ENCODE results near the gene C3orf33. TPM values are rescaled to one million over a fixed set of nuclear protein-coding genes. Genes with fewer than 3 reads are reported as not detected.
A peak's percentile ranks its signal among the peaks of the same experiment; 100 is the strongest.

The C3orf33 gene
- total RNA-seq, 1 donor from 2014 or later, result 6.0 TPM

DNA sequence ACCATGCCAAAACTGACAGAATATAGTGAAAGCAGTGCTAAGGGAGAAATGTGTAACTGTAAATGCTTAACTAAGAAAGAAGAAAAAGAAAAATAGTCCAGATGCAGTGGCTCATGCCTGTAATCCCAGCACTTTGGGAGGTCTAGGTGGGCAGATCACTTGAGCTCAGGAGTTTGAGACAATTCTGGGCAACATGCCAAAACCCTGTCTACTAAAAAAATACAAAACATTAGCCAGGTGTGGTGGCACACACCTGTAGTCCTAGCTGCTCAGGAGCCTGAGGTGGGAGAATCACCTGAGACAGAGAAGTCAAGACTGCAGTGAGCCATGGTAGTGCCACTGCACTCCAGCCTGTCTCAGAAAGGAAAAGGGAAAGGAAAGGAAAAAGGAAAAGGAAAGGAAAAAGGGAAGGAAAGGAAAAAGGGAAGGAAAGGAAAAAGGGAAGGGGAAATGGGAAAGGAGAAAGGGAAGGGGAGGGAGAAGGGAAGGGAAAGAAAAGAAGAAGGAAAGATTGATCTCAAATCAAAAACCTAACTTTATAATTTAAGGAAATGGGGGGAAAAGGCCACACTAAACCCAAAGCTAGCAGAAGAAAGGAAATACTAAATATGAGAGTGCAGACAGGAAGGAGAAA, 20.3 kb downstream of the C3orf33 start:
- DNase-seq (ENCODE audit: low read depth), result no peak

GRCh38 chr3:155782390-155782953, 23.6 kb downstream of the C3orf33 start:
- DNase-seq (ENCODE audit: low read depth), result no peak

- no peak for DNase-seq (ENCODE audit: low read depth)
Measured at GRCh38 chr3:155780291-155780690, 25.8 kb downstream of the C3orf33 start.

- DNase-seq (ENCODE audit: low read depth), result peak; percentile 7
Measured at GRCh38 chr3:155778462-155778861, 27.6 kb downstream of the C3orf33 start.

DNA sequence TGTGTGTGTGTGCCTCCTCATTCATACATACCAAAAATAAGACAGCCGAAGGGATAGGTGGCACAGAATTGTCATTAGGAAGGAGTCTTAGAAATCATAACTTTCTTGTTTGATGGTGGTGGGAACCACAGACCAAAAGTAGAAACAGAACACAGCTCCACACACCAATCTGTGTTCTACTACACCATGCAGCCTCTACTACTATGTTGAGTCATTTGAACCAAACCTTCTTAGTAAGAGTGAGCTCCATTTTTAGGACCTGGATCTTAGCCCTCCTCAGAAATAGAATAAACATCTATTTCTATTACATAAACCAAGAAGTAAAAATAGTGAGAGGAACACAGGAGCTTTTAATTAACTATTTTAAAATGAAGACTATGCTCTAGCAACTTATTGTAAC, 33.3 kb downstream of the C3orf33 start:
- DNase-seq (ENCODE audit: low read depth), result no peak

GRCh38 chr3:155771126-155771525, 35.0 kb downstream of the C3orf33 start:
- no peak for DNase-seq (ENCODE audit: low read depth)

- DNase-seq (ENCODE audit: low read depth), result peak; percentile 83
Measured at GRCh38 chr3:155766206-155766605, 39.9 kb downstream of the C3orf33 start.

DNA sequence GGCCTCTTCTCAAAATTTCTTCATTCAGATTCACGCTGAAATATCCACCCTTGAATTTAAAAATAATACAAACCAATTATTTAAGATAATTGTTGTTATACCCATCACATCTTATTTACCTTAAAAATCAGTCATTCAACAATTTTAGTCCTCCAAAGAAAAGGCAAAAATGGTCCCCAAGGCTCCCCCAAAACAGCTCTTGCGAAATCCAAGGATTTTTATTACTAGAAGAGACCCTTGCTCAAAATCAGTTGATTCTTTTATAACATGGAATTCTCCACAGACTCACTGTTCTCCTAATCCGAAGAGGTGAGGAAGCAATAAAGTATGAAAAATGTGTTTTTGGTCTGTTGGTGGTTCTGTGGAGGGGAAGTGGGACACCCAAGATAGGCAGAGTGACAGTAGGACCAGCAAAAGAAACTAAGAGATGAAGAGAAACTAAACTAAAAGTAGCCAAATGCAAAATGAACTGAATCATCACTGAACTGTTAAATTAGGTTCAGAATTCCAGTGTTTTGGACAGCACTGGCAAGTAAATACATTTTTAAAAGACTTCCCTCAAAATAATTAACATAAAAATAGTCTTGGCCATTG, 42.1 kb downstream of the C3orf33 start:
- no peak for DNase-seq (ENCODE audit: low read depth)

DNA sequence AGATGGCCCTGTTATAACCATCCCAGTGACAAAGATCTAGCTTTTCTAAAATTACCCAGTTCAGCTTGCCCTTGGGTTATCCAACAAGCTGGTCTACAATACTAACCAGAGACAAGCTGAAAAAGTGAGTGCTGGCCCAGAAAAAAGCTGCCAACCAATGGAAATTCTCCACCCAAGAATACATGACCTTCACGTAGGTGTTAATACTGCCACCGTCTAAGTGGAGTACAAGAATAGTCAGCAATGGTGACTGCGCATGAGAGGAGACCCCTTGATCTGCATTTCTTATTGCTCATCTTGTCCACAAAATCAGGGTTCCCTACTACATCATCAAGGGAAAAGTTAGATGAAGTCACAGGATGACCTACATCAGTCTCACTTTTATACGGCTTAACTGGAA, 45.4 kb downstream of the C3orf33 start:
- no peak for DNase-seq (ENCODE audit: low read depth)

GRCh38 chr3:155757577-155757976, 48.5 kb downstream of the C3orf33 start:
- no peak for DNase-seq (ENCODE audit: low read depth)

DNA sequence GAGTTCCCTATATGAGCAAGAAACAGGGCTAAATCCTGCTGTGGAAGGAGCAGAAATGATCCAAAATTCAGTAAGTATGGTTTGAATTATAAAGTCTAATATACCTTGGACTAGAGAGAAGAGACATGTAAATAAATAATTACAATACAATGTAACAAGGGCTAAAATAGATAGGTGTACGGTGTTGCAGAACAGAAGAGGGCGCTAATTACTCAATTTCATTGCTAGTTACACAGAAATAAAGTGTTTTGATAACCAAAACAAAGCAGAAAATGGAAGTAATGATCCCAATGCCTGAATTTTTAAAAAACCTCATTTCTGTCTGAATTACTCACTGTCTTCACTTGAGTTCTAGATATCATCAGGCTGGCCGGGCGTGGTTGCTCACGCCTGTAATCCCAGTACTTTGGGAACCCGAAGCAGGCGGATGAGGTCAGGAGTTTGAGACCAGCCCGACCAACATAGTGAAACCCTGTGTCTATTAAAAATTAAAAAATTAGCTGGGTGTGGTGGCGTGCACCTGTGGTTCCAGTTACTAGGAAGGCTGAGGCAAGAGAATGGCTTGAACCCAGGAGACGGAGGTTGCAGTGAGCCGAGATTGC, 52.9 kb downstream of the C3orf33 start:
- DNase-seq (ENCODE audit: low read depth), result peak; percentile 67

GRCh38 chr3:155748611-155749365, 57.3 kb downstream of the C3orf33 start:
- peak; percentile 56 for DNase-seq (ENCODE audit: low read depth)

- no peak for DNase-seq (ENCODE audit: low read depth)
Measured at GRCh38 chr3:155747946-155748290, 58.2 kb downstream of the C3orf33 start.

DNA sequence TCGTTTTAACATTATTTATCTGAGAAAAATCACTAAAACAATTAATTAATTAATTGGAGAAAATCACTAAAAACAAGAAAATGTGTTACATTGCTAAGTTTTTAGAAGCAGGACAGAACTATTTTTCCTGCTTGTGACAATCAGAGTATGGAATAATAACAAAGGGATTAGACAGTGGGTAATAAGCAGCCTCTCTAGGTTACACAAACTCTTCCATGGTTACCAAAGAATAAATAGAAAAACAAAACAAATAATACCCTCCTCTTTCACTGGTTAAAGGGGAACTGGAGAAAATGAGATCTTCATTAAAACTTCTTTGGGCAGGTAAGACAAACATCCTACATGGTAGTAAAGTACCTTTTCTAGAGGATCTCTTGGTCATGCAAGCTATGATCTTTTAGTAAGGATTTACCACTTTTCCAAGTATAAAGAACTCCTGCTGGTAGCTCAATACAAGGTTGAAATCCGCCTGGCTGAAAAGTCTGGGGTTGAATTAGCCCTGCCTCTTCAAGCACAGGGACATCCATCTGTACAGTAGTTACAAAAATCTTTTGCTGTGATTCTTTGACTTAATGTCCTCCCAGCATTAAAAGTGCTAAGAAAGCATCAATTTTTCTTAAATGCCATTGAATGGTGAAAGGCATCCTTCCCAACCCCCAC, 58.7 kb downstream of the C3orf33 start:
- DNase-seq (ENCODE audit: low read depth), result no peak

- DNase-seq (ENCODE audit: low read depth), result no peak
Measured at GRCh38 chr3:155746703-155747102, 59.4 kb downstream of the C3orf33 start.

DNA sequence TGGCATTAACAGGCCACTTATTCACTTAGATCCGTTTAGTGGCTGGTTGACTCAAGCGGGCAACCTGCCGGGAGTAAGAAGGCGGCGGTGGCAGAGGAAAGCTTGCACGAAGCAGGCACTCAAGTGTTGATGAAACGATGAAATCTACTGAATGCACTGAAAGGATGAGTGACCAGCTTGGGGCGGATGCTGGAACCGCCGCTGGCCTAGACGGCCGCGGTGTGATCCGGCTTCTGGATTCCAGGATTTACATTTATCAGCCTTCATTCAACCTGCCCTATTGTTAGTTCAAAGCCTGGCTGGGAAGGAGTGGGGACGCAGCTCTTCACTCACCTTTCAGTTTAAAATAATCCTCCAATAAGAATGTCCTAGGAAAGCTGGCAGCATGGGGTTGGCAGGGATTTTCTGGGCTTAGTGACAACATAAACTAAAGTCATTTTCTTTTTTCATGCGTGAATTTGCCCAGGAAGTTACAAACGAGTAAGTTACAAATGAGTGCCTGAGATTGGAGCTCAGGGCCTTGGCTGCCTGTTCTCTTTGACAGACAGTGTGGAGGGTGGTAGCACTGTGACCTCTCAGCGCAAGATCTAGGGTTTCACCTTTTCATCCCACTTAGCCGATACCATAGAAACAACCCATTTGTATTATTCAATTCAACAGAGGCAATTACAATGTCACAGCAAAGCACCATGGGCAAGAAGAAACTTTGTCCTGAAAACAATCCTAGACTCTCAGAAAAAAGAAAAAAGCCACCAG, 60.1 kb downstream of the C3orf33 start:
- peak; percentile 75 for DNase-seq (ENCODE audit: low read depth)

DNA sequence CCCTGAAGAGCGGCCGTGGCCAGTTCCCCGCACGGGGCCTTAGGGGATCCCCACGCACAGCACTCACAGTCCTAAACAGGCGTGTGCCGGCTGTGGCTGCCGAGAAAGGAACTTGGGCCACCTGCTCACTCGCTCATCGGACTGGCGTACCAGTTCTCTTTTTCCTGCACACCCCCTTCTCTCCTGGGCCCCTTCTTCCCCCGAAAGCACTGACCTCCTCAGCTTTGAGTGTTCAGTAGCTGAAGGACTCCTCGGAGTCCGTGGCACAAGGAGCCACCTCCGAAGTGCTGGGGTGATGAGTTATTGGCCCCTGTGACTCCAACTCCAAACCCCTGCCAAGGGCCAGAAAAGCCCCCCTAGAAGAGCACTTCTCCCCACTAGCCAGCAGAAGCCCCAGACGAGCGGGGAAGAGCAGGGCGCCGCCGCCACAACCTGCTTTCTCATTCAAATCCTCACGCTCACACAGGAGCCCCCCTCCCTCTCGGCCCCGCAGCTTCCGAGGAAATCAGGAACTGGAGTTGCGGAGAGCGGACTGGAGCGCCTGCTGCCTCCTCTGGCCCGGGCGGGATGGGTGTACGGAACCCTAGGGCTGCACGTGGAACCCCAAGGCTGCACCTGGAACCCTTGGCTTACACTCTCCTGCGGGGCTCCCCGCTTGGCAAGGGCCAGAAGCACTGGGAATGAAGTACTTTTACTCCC, 61.3 kb downstream of the C3orf33 start, which contains the start of gene PLCH1:
Gene PLCH1 (minus strand): TSS at position 446 of the 699 bp plus-strand sequence. CDS start 40,847 bp downstream, outside the sequence.
- peak; percentile 39 for DNase-seq (ENCODE audit: low read depth)

GRCh38 chr3:155744010-155744625, 62.0 kb downstream of the C3orf33 start:
- DNase-seq (ENCODE audit: low read depth), result peak; percentile 47

DNA sequence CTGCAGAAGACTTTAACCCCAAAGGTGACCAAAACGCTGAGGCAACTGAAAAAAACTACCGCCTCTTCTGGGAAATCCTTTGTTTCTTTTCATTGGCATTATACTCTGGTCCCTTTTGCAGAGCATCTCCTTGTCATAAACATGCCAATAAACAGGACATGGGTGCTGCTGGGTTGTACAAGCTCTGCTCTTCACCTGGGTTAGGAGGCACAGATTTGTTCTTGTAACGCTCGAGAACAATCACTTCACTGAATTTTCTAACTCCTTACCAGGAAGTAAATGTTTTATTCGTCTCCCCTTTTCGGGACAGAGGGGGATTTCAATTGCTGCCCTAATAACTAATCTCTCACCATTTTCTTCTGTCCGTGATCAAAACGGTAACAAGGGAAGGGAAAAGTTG, 62.5 kb downstream of the C3orf33 start:
- no peak for DNase-seq (ENCODE audit: low read depth)
